K562 (cell line): ENCODE measurements around the gene RPLP2. TPM values are rescaled to one million over a fixed set of nuclear protein-coding genes. Genes with fewer than 3 reads are reported as not detected.

ENCODE experiments used
- BRF1 ChIP-seq: IDR thresholded peaks from 3 replicates; pipeline ENCODE4 v1.6.1; 2011; ENCODE audit warnings: borderline replicate concordance, mild to moderate bottlenecking; ENCODE audit not compliant: insufficient read length; ENCODE audit errors: extremely low read depth
- CBX1 ChIP-seq: sonication (generic); IDR thresholded peaks from 2 replicates; pipeline ENCODE4 v1.6.1; 2016; ENCODE audit warnings: antibody characterized with exemption, low read depth, mild to moderate bottlenecking
- DPF2 ChIP-seq: fragments of 450-650 bp; IDR thresholded peaks from 2 replicates; pipeline ENCODE4 v1.6.1; 2016
- EP400 ChIP-seq: fragments of 450-650 bp; IDR thresholded peaks from 2 replicates; pipeline ENCODE4 v1.6.1; 2017; ENCODE audit warnings: antibody characterized with exemption, mild to moderate bottlenecking, moderate library complexity
- FIP1L1 ChIP-seq: fragments of 200-400 bp; formaldehyde crosslinking; IDR thresholded peaks from 2 replicates; pipeline ENCODE4 v1.6.1; 2018; ENCODE audit warnings: mild to moderate bottlenecking, low read depth, low read length; ENCODE audit not compliant: poor library complexity, severe bottlenecking
- FOXA3 ChIP-seq, 2 experiments: fragments of 450-650 bp in 1 of 2; sonication (generic) in 1 of 2; formaldehyde crosslinking; IDR thresholded peaks in 1 of 2; conservative IDR thresholded peaks in 1 of 2; 2 replicates each; pipeline versions ENCODE4 v1.4.0 to v1.8.0; 2020 to 2022; ENCODE audit warnings: mild to moderate bottlenecking in 2 of 2, missing genetic modification reagents in 1 of 2
- JUNB ChIP-seq: fragments of 450-650 bp; formaldehyde crosslinking; conservative IDR thresholded peaks from 2 replicates; pipeline ENCODE4 v1.4.0; 2020; ENCODE audit warnings: mild to moderate bottlenecking
- MBD2 ChIP-seq: sonication (generic); IDR thresholded peaks from 2 replicates; pipeline ENCODE4 v1.6.1; 2016; ENCODE audit warnings: low read depth, borderline replicate concordance
- NBN ChIP-seq: fragments of 450-650 bp; IDR thresholded peaks from 2 replicates; pipeline ENCODE4 v1.6.1; 2016; ENCODE audit warnings: low read depth, mild to moderate bottlenecking
- NFRKB ChIP-seq: fragments of 450-650 bp; IDR thresholded peaks from 2 replicates; pipeline ENCODE4 v1.6.1; 2016; ENCODE audit warnings: low read depth
- NR2C2 ChIP-seq, 2 experiments: fragments of 200-800 bp in 1 of 2; sonication (Bioruptor generic) in 1 of 2; sonication (generic) in 1 of 2; formaldehyde crosslinking in 1 of 2; IDR thresholded peaks; 2 replicates each; pipeline versions ENCODE4 v1.6.1 to v1.8.0; 2016 to 2022; ENCODE audit warnings: mild to moderate bottlenecking in 1 of 2, missing compliant biosample characterization in 1 of 2, missing genetic modification characterization in 1 of 2, missing genetic modification reagents in 1 of 2
- POLR2AphosphoS2 ChIP-seq: IDR thresholded peaks from 2 replicates; pipeline ENCODE4 v1.6.1; 2012; ENCODE audit warnings: low read length, improper control_type of control experiment
- SMARCB1 ChIP-seq: IDR thresholded peaks from 2 replicates; pipeline ENCODE4 v1.6.1; 2011; ENCODE audit warnings: improper control_type of control experiment, low read depth; ENCODE audit not compliant: insufficient read length
- ZBTB17 ChIP-seq: fragments of 450-650 bp; formaldehyde crosslinking; IDR thresholded peaks from 2 replicates; pipeline ENCODE4 v1.4.0; 2020; ENCODE audit warnings: mild to moderate bottlenecking
- ZFX ChIP-seq: sonication (generic); formaldehyde crosslinking; IDR thresholded peaks from 2 replicates; pipeline ENCODE4 v1.8.0; 2022; ENCODE audit warnings: mild to moderate bottlenecking, missing genetic modification reagents, moderate library complexity
- ZNF324 ChIP-seq: fragments of 250-450 bp; sonication (Bioruptor Pico); IDR thresholded peaks from 2 replicates; pipeline ENCODE4 v1.4.0; 2020; ENCODE audit warnings: mild to moderate bottlenecking
- ZNF57 ChIP-seq: fragments of 450-650 bp; formaldehyde crosslinking; IDR thresholded peaks from 2 replicates; pipeline ENCODE4 v1.4.0; 2020; ENCODE audit warnings: mild to moderate bottlenecking, moderate library complexity
- ZNF780A ChIP-seq: fragments of 250-450 bp; sonication (Bioruptor Pico); IDR thresholded peaks from 2 replicates; pipeline ENCODE4 v1.5.0; 2021; ENCODE audit warnings: mild to moderate bottlenecking
- polyA plus RNA-seq, 8 experiments: library from polyadenylated mRNA; depleted of rRNA in 4 of 8; stranded (reverse) in 5 of 8; unstranded in 3 of 8; fragments of >200 nt; fragmentation: Nextera tagmentation in 2 of 8; fragmentation: Illumina TruSeq in 1 of 8; extraction: Ambion mirVana in 2 of 8; extraction: Trizol in 1 of 8; gene quantifications; 2 replicates each; pipeline versions ENCODE4 v1.2.1 to v1.2.3, GENCODE V29; 2011 to 2014; ENCODE audit warnings: inconsistent platforms in 1 of 8, missing spikeins in 1 of 8
- total RNA-seq, 7 experiments: library from RNA; depleted of rRNA in 6 of 7; stranded (reverse); fragments of >200 nt in 6 of 7; fragmentation: Illumina TruSeq in 2 of 7; extraction: Trizol in 2 of 7; gene quantifications; 2 replicates each; pipeline versions ENCODE4 v1.2.1 to v1.2.3, GENCODE V29; 2011 to 2021; ENCODE audit warnings: low replicate concordance in 1 of 7
- TF ChIP-seq, protein P1 (sequence below): fragments of 450-650 bp; IDR thresholded peaks from 2 replicates; pipeline ENCODE4 v1.6.1; 2014; ENCODE audit warnings: low read depth, mild to moderate bottlenecking, moderate library complexity, borderline replicate concordance
- TF ChIP-seq, protein P2 (sequence below): sonication (generic); formaldehyde crosslinking; IDR thresholded peaks from 2 replicates; pipeline ENCODE4 v1.8.1; 2023; ENCODE audit warnings: mild to moderate bottlenecking, missing genetic modification reagents
- TF ChIP-seq, protein P3 (sequence below): fragments of 450-650 bp; conservative IDR thresholded peaks from 2 replicates; pipeline ENCODE4 v1.6.1; 2016; ENCODE audit warnings: missing genetic modification characterization, low read depth, mild to moderate bottlenecking, control low read depth, missing compliant biosample characterization

RPLP2 gene
- total and polyA plus RNA-seq, 9 of the 15 experiments (the other 6 are each of a cell fraction or from before 2014, with no cell fraction given): 528 to 3,807 (median 1,633) TPM

DNA sequence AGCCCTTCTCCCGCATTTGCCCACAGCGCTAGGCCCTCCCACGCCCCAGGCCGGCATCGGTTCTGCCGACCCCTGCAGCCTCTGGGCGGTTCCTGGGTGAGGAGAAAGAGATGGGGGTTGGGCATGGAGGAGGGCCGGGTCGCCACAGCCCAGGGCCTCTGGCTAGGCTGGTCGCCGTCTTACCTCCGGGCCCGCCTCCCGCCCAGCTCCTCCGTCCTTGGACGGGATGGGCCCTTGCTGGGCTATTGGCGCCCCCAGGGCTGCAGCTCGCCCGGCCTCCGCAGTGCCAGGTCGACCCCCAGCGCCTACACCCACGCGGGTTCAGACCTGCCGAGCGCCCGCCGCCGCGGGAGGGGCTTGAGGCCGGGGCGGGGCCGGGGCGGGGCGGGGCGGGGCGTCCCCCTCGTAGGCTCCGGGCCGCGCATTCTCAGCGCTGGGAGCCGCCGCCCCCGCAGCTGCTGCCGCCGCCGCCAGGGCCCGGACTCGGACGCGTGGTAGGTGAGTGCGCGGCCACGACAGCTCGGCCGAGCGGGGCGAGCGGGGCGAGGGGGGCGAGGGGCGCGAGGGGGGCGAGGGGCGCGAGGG is 22.9 kb downstream of the RPLP2 start, which contains the start of gene CD151 (continued):
- TF ChIP-seq, protein P1, sequence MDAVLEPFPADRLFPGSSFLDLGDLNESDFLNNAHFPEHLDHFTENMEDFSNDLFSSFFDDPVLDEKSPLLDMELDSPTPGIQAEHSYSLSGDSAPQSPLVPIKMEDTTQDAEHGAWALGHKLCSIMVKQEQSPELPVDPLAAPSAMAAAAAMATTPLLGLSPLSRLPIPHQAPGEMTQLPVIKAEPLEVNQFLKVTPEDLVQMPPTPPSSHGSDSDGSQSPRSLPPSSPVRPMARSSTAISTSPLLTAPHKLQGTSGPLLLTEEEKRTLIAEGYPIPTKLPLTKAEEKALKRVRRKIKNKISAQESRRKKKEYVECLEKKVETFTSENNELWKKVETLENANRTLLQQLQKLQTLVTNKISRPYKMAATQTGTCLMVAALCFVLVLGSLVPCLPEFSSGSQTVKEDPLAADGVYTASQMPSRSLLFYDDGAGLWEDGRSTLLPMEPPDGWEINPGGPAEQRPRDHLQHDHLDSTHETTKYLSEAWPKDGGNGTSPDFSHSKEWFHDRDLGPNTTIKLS: no peak
- TF ChIP-seq, protein P2, sequence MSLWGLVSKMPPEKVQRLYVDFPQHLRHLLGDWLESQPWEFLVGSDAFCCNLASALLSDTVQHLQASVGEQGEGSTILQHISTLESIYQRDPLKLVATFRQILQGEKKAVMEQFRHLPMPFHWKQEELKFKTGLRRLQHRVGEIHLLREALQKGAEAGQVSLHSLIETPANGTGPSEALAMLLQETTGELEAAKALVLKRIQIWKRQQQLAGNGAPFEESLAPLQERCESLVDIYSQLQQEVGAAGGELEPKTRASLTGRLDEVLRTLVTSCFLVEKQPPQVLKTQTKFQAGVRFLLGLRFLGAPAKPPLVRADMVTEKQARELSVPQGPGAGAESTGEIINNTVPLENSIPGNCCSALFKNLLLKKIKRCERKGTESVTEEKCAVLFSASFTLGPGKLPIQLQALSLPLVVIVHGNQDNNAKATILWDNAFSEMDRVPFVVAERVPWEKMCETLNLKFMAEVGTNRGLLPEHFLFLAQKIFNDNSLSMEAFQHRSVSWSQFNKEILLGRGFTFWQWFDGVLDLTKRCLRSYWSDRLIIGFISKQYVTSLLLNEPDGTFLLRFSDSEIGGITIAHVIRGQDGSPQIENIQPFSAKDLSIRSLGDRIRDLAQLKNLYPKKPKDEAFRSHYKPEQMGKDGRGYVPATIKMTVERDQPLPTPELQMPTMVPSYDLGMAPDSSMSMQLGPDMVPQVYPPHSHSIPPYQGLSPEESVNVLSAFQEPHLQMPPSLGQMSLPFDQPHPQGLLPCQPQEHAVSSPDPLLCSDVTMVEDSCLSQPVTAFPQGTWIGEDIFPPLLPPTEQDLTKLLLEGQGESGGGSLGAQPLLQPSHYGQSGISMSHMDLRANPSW: no peak
- no peak for TF ChIP-seq FOXA3 (CRISPR knock-in tag; conservative IDR thresholded peaks at IDR 0.05 in 1 of 2, IDR thresholded peaks at IDR 0.05 in 1 of 2)
- no peak for TF ChIP-seq ZBTB17 (CRISPR knock-in tag)
- no peak for TF ChIP-seq NR2C2 (CRISPR knock-in tag; IDR thresholded peaks at IDR 0.05)
- 0 out of 2 replicates have a peak, but pooled peaks have one; percentile 31 for TF ChIP-seq NR2C2 (tag; IDR thresholded peaks at IDR 0.05)
- TF ChIP-seq ZFX (CRISPR knock-in tag): peak; percentile 88
- TF ChIP-seq NBN: no peak
- TF ChIP-seq FIP1L1: no peak
- no peak for TF ChIP-seq SMARCB1
- TF ChIP-seq NFRKB: no peak
- TF ChIP-seq EP400: peak; percentile 55; the same call in 1 of the 2 replicates
- TF ChIP-seq CBX1: no peak
- TF ChIP-seq, protein P3, sequence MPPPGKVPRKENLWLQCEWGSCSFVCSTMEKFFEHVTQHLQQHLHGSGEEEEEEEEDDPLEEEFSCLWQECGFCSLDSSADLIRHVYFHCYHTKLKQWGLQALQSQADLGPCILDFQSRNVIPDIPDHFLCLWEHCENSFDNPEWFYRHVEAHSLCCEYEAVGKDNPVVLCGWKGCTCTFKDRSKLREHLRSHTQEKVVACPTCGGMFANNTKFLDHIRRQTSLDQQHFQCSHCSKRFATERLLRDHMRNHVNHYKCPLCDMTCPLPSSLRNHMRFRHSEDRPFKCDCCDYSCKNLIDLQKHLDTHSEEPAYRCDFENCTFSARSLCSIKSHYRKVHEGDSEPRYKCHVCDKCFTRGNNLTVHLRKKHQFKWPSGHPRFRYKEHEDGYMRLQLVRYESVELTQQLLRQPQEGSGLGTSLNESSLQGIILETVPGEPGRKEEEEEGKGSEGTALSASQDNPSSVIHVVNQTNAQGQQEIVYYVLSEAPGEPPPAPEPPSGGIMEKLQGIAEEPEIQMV: no peak
- TF ChIP-seq BRF1: no peak
- TF ChIP-seq ZNF780A (CRISPR knock-in tag): no peak
- no peak for TF ChIP-seq JUNB (CRISPR knock-in tag)
- TF ChIP-seq DPF2: peak; percentile 52; the same call in 1 of the 2 replicates
- TF ChIP-seq ZNF324: no peak
- no peak for TF ChIP-seq POLR2AphosphoS2
- TF ChIP-seq MBD2: 0 out of 2 replicates have a peak, but pooled peaks have one; percentile 5
- TF ChIP-seq ZNF57 (CRISPR knock-in tag): no peak
